Sigmoid colon (tissue), 4 donors: ENCODE data around the gene OLAH.
"Not testable (repeated sequence)": the region's sequence is repeated elsewhere in the genome, so short reads cannot be mapped to it uniquely, and the experiment has no call there.

ENCODE experiments used
- POLR2A ChIP-seq, 2 donors: fragments of 450-650 bp; IDR thresholded peaks; one replicate each; pipeline ENCODE4 v1.6.1; 2016; ENCODE audit warnings: antibody characterized with exemption in 2 of 2, mild to moderate bottlenecking in 2 of 2, moderate library complexity in 2 of 2
- POLR2AphosphoS5 ChIP-seq, 4 donors: sonication (generic); formaldehyde crosslinking; IDR thresholded peaks; one replicate each; pipeline ENCODE4 v1.6.1; 2017; ENCODE audit warnings: antibody characterized with exemption in 4 of 4
- TF ChIP-seq, protein P1 (sequence below), 4 experiments: fragments of 450-650 bp in 3 of 4; fragments of 200-600 bp in 1 of 4; IDR thresholded peaks; one replicate each; pipeline ENCODE4 v1.5.1; 2016 to 2019; ENCODE audit warnings: antibody characterized with exemption in 4 of 4, mild to moderate bottlenecking in 3 of 4, moderate library complexity in 2 of 4

DNA sequence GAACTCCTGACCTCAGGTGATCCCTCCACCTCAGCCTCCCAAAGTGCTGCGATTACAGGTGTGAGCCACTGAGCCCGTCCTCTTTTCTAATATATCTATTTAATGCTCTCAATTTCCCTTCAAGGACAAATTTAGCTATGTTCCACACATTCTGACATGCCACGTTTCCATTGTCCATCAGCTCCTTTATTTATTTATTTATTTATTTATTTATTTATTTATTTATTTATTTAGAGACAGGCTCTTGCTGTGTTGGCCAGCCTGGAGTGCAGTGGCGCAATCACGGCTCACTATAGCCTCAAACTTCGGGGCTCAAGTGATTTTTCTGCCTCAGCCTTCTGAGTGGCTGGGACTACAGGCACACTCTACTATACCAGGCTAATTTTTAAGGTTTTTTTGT, 20.7 kb upstream of the OLAH start:
- TF ChIP-seq, protein P1, sequence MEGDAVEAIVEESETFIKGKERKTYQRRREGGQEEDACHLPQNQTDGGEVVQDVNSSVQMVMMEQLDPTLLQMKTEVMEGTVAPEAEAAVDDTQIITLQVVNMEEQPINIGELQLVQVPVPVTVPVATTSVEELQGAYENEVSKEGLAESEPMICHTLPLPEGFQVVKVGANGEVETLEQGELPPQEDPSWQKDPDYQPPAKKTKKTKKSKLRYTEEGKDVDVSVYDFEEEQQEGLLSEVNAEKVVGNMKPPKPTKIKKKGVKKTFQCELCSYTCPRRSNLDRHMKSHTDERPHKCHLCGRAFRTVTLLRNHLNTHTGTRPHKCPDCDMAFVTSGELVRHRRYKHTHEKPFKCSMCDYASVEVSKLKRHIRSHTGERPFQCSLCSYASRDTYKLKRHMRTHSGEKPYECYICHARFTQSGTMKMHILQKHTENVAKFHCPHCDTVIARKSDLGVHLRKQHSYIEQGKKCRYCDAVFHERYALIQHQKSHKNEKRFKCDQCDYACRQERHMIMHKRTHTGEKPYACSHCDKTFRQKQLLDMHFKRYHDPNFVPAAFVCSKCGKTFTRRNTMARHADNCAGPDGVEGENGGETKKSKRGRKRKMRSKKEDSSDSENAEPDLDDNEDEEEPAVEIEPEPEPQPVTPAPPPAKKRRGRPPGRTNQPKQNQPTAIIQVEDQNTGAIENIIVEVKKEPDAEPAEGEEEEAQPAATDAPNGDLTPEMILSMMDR (IDR thresholded peaks at IDR 0.05) = not testable (repeated sequence)
- TF ChIP-seq POLR2A, POLR2AphosphoS5 (IDR thresholded peaks at IDR 0.05): not testable (repeated sequence)
